SJSA1 (cell line): Measurements from ENCODE around the gene TPD52L2. TPM values are rescaled to one million over a fixed set of nuclear protein-coding genes. Genes with fewer than 3 reads are reported as not detected.
"Not testable (repeated sequence)": the region's sequence is repeated elsewhere in the genome, so short reads cannot be mapped to it uniquely, and the experiment has no call there.

ENCODE experiments used
- DNase-seq, 2 experiments: peaks; one replicate each; pipeline ENCODE4 v3.0.0-alpha.2; 2015 to 2020; ENCODE audit warnings: low spot score in 2 of 2, low read depth in 1 of 2
- H3K27ac ChIP-seq: fragments of 250-450 bp; sonication (Bioruptor Pico); 2 replicates; pipeline ENCODE4 v1.5.1; 2020; ENCODE audit warnings: mild to moderate bottlenecking, moderate library complexity
- H3K27me3 ChIP-seq: fragments of 250-450 bp; sonication (Bioruptor Pico); replicated peaks from 2 replicates; pipeline ENCODE4 v1.5.1; 2020; ENCODE audit warnings: mild to moderate bottlenecking, moderate library complexity
- H3K36me3 ChIP-seq: fragments of 250-450 bp; sonication (Bioruptor Pico); 2 replicates; pipeline ENCODE4 v1.5.1; 2020; ENCODE audit warnings: mild to moderate bottlenecking
- H3K4me1 ChIP-seq: fragments of 250-450 bp; sonication (Bioruptor Pico); replicated peaks from 2 replicates; pipeline ENCODE4 v1.6.1; 2021; ENCODE audit warnings: mild to moderate bottlenecking
- H3K4me3 ChIP-seq: fragments of 250-450 bp; sonication (Bioruptor Pico); 2 replicates; pipeline ENCODE4 v1.5.1; 2020; ENCODE audit warnings: mild to moderate bottlenecking
- H3K9me3 ChIP-seq: fragments of 250-450 bp; sonication (Bioruptor Pico); replicated peaks from 2 replicates; pipeline ENCODE4 v1.5.1; 2020; ENCODE audit warnings: mild to moderate bottlenecking
- total RNA-seq: library from RNA; depleted of rRNA; stranded (reverse); fragments of >200 nt; shearing (Covaris generic); gene quantifications from 2 replicates; pipeline ENCODE4 v1.2.3, GENCODE V29; 2014

Gene TPD52L2
- total RNA-seq, 1 experiment from 2014 or later, result 101 TPM

DNA sequence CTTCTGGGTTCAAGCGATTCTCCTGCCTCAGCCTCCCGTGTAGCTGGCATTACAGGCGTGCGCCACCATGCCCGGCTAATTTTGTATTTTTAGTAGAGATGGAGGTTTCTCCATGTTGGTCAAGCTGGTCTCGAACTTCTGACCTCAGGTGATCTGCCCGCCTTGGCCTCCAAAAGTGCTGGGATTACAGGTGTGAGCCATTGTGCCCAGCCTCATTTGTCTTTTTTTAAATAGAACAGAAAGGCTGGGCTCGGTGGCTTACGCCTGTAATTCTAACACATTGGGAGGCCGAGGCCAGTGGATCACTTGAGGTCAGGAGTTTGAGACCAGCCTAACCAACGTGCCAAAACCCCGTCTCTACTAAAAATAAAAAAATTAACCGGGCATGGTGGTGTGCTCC lies 2.0 kb downstream of the TPD52L2 start:
- H3K4me1 ChIP-seq, result peaks cover 14% of the 10 kb centered on the region
- peaks cover 65% of the 10 kb centered on the region for H3K36me3 ChIP-seq
- not testable (repeated sequence) for DNase-seq, H3K4me3 ChIP-seq, H3K27ac ChIP-seq, H3K9me3 ChIP-seq, H3K27me3 ChIP-seq

DNA sequence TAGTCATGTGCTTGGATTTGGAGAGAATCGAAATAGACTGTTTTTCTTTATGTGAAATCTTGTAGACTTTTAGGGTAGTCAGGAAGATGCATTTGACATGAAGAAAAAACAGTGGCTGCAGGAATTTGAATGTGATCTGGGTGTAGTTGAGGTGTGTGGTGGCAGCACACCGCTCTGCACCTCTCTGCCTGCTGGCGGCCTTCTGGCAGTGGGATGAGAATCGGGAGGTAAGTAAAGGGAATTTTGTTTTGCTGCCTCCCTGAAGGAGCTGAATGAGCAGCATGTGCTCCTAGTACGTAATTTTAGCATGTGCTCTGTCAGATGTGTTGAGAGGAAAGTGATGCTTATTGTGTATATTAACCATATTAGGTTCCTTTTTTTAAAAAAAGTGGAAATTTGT lies 3.2 kb downstream of the TPD52L2 start:
- H3K9me3 ChIP-seq, result no peaks in the 10 kb centered on the region
- H3K4me3 ChIP-seq, result no peak overlapping the region
- peaks cover 68% of the 10 kb centered on the region for H3K36me3 ChIP-seq
- H3K27me3 ChIP-seq, result no peaks in the 10 kb centered on the region
- no peak for DNase-seq
- H3K4me1 ChIP-seq, result peaks cover 19% of the 10 kb centered on the region
- no peak overlapping the region for H3K27ac ChIP-seq

DNA sequence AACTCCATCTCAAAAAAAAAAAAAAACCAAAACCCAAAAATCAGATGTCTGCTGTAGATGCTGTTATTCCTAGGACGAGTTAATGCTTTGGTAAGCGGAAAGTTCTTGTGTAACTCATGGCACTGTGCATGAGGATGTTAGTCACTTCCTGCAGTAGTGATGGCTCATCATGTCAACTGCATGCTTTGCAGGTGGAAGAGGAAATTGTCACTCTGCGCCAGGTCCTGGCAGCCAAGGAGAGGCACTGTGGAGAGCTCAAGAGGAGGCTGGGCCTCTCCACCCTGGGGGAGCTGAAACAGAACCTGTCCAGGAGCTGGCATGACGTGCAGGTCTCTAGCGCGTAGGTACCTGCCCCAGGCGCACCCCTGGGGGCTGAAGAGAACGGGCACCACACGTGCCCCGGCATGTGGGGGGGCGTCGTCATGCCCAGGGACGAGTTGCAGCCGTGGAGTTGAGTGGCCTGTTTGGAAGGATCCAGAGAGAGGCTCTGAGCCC lies 8.5 kb downstream of the TPD52L2 start:
- H3K4me1 ChIP-seq, result peaks cover 8% of the 10 kb centered on the region; the same call in 1 of the 2 replicates
- no peak overlapping the region for H3K4me3 ChIP-seq
- peaks cover 94% of the 10 kb centered on the region for H3K36me3 ChIP-seq
- H3K27ac ChIP-seq, result no peak overlapping the region
- no peaks in the 10 kb centered on the region for H3K9me3 ChIP-seq
- no peaks in the 10 kb centered on the region for H3K27me3 ChIP-seq
- no peak for DNase-seq

DNA sequence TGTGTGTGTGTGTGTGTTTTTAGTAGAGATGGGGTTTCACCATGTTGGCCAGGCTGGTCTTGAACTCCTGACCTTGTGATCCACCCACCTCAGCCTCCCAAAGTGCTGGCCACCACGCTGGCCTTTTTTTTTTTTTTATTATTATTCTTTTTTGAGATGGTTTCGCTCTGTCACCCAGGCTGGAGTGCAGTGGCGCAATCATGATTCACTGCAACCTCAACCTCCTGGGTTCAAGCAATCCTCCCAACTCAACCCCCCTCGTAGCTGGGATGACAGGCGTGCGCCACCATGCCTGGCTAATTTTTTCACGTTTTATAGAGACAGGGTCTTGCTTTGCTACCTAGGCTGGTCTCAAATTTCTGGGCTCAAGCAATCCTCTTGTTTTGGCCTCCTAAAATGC lies 9.2 kb downstream of the TPD52L2 start:
- not testable (repeated sequence) for H3K4me3 ChIP-seq, H3K4me1 ChIP-seq, H3K27me3 ChIP-seq, H3K9me3 ChIP-seq, H3K27ac ChIP-seq, DNase-seq
- peaks cover 93% of the 10 kb centered on the region for H3K36me3 ChIP-seq

DNA sequence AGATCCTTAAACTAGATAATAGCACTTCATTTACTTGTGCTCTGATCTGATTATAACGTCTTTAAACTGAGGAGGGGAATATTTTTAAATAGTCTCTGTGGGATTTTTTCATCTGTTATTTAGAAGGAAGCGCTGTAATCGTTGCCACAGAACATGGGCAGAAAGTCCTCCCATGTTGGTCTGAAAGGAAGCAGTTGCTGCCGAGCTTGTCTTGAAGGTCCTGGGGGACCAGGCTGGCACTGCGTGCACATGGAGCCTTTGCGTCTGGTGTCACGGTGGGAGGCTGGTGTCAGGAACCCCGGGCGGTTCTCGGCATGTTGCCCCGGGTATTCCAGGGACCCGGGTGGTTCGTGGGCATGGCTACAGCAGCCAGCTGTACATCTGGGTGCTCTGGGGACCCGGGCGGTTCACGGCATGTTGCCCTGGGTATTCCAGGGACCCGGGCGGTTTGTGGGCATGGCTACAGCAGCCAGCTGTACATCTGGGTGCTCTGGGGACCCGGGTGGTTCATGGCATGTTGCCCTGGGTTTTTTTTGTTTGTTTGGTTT lies 11.5 kb downstream of the TPD52L2 start:
- H3K9me3 ChIP-seq, result no peaks in the 10 kb centered on the region
- no peak overlapping the region for H3K27ac ChIP-seq
- peaks cover 81% of the 10 kb centered on the region for H3K36me3 ChIP-seq
- peaks cover 8% of the 10 kb centered on the region; the same call in 1 of the 2 replicates for H3K4me1 ChIP-seq
- H3K27me3 ChIP-seq, result no peaks in the 10 kb centered on the region
- DNase-seq, result no peak
- no peak overlapping the region for H3K4me3 ChIP-seq

DNA sequence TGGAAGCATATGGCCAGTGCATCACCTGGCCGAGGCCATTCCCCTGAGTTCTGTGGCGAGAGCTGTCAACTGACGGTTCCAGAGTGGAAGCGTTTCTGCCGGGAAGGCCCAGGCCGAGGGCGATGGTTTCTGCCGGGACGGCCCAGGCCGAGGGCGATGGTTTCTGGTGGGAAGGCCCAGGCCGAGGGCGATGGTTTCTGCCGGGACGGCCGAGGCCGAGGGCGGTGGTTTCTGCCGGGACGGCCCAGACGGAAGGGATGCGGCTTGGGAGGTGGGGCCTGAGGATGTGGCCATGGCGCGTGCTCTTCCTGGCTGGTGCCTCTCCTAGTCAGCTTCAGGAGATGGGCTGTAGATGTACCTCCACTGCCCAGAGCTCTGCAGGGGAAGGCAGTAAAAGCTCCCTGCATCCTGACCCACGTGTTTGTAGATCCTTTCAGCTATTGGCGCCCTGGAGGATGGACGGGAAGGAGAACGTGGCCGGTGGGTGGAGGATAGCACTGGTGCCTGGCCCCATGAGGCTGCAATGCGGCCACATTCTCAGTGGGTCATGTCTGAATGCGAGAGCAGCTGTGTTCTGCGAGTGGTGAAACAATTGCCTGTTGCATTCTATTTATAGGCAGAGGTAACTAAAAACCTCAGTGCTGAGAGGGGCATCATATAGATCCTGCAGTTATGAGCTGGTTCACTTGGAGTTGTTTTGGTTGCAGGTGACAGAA lies 12.8 kb downstream of the TPD52L2 start:
- no peak overlapping the region for H3K27ac ChIP-seq

DNA sequence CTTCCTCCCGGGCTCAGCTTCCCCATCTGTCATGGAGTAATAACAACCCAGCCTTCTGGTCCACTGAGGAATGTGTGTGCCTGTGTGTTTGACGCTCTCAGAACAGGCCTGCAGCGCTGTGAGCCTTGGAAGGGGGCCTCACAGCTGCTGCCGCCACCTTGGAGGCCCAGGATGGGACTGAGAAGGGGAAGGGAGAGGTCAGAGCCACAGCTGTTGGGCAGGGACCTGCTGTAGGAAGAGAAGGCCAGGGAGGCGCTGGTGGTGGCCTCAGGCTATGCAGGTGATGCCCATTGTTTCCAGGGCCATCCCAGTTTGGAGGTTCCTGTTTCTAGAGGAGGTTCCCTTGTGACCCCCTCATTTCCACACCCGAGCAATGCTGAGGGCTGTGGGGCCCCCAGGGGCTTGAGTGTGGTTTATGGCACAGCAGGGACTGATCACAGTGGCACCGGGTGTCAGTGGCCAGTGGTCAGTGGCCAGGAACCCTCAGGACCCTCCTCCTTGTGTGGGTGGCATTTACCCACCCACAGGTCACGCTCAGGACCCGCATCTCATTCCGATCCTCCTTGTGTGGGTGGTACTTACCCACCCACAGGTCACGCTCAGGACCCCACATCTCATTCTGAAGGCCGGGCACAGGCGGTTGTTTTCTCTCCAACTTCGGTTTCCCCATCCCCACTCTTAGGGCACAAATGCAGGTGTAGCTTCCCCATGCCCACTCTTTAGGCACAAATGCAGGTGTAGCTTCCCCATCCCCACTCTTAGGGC lies 14.0 kb downstream of the TPD52L2 start:
- Histone ChIP-seq H3K4me3 (no peak overlapping the region), H3K27ac (no peak overlapping the region), H3K36me3 (peaks cover 81% of the 10 kb centered on the region), H3K4me1 (no peaks in the 10 kb centered on the region), H3K9me3 (no peaks in the 10 kb centered on the region), H3K27me3 (no peaks in the 10 kb centered on the region)
- DNase-seq, result no peak

More for the DNA sequence above, 12.8 kb downstream of the TPD52L2 start:
- Histone ChIP-seq H3K36me3 (peaks cover 81% of the 10 kb centered on the region), H3K27me3 (no peaks in the 10 kb centered on the region), H3K4me3 (no peak overlapping the region), H3K4me1 (peaks cover 7% of the 10 kb centered on the region; the same call in 1 of the 2 replicates), H3K9me3 (no peaks in the 10 kb centered on the region)
- no peak for DNase-seq

DNA sequence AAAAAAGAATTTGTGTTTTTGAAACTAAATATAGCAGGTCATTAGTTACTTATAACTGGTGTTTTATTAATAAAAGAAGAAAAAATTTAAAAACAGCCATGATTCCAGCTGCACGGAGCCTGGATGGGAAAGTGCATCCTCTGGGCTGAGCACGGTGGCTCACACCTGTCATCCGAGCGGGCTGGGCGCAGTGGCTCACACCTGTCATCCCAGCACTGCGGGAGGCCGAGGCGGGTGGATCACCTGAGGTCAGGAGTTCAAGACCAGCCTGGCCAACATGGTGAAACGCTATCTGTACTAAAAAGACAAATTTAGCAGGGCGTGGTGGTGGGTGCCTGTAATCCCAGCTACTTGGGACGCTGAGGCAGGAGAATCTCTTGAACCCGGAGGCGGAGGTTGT lies 15.8 kb downstream of the TPD52L2 start:
- DNase-seq, H3K27me3 ChIP-seq, H3K4me3 ChIP-seq, H3K27ac ChIP-seq, H3K4me1 ChIP-seq, H3K9me3 ChIP-seq: not testable (repeated sequence)
- H3K36me3 ChIP-seq, result peaks cover 82% of the 10 kb centered on the region

DNA sequence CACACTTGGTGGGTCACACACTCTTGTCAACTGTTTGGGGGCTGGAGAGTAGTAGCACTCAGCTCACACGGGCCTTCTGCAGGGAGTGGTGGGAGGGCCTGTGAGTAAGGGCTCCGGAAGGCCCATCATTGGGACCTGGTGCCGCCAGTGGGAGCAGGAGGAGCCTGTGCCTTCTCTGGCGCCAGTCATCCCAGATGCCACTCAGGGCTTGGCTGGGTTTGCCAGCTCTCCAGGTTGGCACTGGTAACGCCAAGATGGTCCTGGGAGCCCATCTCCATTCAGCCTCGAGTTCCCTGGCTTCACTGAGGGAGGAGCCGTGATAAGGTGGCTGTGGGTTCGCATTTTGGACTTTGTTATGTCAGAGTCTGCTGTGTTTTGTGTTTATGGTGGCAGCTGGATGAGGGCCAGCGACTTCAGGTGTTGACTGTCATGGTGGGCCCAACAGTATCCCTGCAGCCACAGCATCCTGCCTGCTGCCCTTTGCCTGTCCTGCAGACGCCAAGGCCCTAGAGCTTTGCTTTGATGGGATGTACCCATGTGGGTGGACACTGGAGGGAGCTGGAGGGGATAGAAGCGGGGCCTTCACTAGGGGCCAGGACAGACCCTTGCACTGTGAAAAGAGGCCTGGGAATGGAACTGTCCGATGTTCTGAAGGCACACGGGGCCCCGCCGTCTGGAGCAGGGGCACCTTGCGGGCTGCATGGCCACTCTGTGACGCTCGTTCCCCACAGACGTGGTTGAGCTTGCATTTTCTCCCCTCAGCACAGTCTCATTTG lies 16.6 kb downstream of the TPD52L2 start:
- no peaks in the 10 kb centered on the region for H3K9me3 ChIP-seq
- no peak for DNase-seq
- H3K4me1 ChIP-seq, result no peaks in the 10 kb centered on the region
- H3K36me3 ChIP-seq, result peaks cover 76% of the 10 kb centered on the region
- H3K27me3 ChIP-seq, result no peaks in the 10 kb centered on the region
- H3K27ac ChIP-seq, result no peak overlapping the region
- H3K4me3 ChIP-seq, result no peak overlapping the region

DNA sequence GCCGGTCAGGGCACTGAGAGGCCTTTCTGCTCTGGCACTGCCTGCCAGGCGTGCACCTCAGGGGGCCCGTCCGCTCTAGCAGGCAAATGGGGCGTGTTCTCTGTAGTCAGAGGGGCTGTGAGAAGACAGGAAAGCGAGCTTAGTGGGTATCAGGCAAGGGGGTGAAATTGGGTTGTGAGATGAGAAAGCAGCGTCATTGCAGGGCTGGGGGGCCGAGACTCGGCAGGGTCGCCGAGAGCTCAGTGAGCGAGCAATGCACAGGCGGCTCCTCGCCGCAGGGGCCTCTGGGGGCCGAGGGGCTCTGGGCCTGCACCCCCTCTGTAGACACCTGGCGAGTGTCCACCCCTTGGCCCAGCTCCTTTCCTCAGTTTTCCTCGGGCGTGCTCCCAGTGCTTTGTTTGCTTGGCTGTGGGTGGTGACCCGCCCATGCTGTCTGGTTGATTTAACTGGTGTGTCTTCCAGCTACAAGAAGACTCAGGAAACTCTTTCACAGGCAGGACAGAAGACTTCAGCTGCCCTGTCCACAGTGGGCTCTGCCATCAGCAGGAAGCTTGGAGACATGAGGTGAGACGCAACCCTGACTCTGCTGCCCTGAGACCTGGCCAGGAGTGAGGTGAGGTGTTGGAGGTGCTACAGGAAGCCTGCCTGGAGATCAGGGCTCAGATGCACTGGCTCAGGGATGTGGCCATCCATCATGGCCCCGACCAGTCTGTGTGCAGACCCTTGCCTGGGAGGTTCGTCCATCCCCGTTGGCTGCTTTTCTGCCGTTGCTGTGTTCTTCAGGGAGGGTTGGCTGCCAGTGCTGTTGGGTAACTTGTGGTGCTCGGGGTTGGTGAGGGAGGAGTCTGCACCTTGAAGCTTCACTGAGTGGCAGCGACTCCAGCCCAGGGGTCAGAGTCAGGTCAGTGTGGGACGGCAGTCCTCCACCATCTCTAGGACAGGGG lies 17.5 kb downstream of the TPD52L2 start:
- no peaks in the 10 kb centered on the region for H3K27me3 ChIP-seq
- H3K9me3 ChIP-seq, result no peaks in the 10 kb centered on the region
- H3K4me3 ChIP-seq, result no peak overlapping the region
- H3K27ac ChIP-seq, result no peak overlapping the region
- no peak for DNase-seq
- peaks cover 79% of the 10 kb centered on the region for H3K36me3 ChIP-seq
- H3K4me1 ChIP-seq, result no peaks in the 10 kb centered on the region

DNA sequence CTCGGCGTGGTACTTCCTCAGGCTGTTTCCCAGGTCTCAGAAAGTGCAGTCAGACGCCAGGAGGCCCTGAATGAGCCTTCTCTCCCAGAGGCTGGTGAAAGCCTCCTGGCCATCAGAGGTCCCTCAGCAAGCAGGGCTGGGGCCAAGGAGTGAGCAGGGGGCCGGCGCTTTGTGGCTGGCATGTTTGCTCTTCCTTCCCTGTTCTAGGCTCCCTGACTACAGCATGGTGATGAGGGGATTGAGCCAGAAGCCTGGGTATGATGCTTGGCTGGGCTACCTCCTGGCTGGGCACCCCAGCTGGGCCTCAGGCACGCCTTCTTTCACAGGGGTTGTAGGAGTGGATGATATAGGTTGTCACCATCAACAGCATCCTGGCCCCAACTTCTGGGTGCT lies 18.1 kb downstream of the TPD52L2 start:
- H3K27me3 ChIP-seq, result no peaks in the 10 kb centered on the region
- H3K36me3 ChIP-seq, result peaks cover 78% of the 10 kb centered on the region
- no peaks in the 10 kb centered on the region for H3K9me3 ChIP-seq
- no peak overlapping the region for H3K4me3 ChIP-seq
- no peak overlapping the region for H3K27ac ChIP-seq
- no peaks in the 10 kb centered on the region for H3K4me1 ChIP-seq
- no peak for DNase-seq

DNA sequence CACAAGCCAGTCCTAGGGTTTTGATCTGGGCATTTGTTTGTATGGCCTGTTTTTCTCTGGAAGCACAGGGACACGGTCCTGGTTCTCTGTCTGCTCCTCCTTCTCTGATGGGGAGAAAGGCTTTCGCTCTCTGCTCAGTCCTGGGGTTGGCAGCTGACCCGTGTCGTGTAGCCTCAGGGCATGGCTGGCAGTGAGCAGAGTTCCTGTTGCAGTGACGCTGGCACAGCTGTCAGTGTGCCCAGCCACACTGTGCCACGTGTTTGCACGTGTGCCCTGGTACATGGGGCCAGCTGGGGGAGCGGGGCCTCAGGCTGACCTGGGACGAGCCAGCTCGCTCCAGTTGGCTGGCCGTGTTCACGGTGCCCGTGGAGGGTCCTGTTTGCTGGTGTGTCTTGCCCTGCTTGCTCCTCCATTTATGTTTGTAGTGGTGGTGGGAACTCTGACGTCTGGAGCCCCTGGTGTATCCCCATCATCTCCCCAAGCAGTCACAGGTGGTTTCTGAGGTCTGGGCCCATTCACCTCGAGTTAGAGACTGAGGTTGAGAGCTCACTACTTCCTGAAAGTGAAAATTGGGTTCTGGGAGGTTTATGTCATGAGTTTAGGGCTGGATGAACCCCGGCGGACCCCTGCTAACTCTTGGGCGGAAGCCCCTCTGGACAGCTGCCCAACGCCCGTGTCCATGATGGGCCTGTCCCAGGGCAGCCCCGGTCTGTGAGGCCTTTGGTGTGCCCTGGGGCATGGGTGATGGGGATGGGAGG lies 19.6 kb downstream of the TPD52L2 start:
- Histone ChIP-seq H3K36me3 (peaks cover 78% of the 10 kb centered on the region), H3K9me3 (no peaks in the 10 kb centered on the region), H3K4me1 (no peaks in the 10 kb centered on the region), H3K27ac (no peak overlapping the region), H3K27me3 (no peaks in the 10 kb centered on the region), H3K4me3 (no peak overlapping the region)
- no peak for DNase-seq
